CD4-positive, alpha-beta T cell treated with Interleukin-10 for 1 hour (primary cell): ENCODE measurements around the gene EID2B.

ENCODE experiments used
- DNase-seq: peaks from one replicate; pipeline ENCODE4 v3.0.0-alpha.2; 2020

EID2B gene, protein sequence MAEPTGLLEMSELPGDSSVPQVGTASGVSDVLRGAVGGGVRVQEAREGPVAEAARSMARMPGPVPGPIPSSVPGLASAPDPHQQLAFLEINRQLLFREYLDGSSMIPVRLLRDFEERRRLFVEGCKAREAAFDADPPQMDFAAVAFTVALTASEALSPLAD

DNA sequence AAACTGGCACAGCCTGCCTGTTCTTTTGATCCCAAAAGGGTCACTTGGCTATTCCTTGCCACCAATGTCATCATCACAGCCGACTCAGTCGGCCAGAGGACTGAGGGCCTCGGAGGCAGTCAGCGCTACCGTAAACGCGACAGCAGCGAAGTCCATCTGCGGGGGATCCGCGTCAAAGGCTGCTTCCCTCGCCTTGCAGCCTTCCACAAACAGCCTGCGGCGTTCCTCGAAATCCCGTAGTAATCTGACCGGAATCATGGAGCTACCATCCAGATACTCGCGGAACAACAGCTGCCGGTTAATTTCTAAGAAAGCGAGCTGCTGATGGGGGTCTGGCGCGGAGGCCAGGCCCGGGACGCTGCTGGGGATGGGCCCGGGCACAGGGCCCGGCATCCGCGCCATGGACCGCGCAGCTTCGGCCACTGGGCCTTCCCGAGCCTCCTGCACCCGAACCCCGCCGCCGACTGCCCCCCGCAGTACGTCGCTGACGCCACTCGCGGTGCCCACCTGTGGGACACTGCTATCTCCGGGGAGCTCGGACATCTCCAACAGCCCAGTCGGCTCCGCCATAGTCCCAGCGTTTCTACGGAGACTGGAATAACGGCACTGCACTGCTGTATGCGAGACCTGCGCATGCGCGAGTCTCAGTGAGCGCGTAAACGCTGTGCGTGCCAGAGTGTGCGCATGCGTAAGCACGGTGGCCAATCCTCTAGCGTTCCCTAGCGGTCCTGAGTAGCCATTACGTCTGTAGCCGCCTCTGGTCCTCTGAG, at the start of gene EID2B:
EID2B (minus strand) TSS at position 620 of the 770 bp plus-strand sequence; CDS start at position 570, 50 bp downstream.
- DNase-seq: peak; percentile 96

DNA sequence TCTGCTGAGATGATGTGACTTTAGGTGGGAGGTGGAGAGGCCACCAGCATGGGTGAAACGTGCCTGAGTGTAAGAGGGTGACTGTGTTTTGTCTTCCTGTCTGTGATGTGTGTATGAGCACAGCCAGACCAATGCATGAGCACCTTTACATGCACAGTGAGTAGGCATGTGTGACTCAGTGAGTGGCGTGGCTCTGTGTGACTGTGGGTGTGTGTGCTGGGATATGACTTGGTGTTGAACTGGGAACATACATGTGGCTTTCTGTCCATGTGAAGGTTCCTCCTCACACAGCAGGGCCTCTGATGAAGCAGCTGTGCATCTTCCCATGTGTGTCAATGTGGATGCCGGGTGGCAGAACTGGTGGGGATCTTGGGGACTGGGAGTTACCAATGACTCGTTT, 49.8 kb upstream of the EID2B start:
- DNase-seq: no peak

DNA sequence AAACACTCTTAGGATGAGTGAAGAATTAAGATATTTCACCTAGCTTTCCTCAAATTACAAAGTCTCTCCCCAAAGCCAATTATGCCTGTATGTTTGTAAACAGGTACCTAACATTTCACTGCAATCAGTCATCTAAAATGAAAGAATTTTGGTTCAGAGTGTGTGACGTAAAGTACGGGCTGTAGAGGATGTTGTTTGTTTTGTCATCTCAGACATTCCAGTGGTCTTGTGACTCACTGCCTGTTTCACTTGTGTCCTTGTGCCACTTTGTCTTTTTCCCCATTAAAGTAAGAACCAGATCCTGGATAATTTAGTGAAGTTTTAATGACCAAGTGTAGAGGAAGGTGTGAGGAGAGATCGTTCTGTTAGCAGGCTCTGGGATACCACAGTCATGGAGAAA, 36.0 kb upstream of the EID2B start:
- no peak for DNase-seq

DNA sequence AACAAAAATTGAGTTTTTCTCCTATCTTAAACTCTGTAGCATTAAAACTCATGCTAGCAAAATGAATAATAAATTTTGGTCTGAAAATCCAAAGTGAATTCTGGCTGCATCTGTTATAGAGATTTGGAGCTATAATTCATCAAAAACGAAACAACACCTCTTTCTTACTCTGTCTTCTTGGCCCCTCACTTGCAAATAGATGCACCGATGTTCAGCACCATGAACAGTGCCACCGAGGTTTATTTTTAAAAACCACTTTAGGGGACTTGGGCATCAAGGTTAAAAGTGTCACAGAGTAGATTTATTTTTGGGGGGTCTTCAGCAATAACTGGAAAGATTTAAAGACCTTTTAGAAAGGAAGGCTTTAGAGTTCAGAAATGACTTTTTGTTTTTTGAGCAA, 33.4 kb upstream of the EID2B start:
- no peak for DNase-seq

DNA sequence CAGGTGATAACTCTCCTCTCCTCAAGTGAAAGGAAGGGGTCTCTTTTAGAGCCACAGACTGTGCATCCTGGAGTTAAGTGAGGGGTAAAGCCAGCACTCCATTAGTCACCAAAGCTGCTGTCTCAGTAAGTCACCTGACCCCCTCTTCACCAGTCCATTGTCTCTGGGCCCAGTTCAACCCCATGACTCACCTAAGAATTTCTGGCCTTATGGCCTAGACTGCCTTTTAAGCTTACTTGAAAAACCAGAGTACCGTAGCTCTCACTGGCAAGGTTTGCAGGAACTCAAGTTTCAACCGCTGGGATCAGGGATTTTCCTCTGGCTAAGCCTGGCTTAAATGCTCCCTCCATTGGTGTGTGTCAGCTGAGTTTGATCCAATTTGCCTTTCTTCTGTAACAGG, 30.8 kb upstream of the EID2B start:
- DNase-seq: no peak

DNA sequence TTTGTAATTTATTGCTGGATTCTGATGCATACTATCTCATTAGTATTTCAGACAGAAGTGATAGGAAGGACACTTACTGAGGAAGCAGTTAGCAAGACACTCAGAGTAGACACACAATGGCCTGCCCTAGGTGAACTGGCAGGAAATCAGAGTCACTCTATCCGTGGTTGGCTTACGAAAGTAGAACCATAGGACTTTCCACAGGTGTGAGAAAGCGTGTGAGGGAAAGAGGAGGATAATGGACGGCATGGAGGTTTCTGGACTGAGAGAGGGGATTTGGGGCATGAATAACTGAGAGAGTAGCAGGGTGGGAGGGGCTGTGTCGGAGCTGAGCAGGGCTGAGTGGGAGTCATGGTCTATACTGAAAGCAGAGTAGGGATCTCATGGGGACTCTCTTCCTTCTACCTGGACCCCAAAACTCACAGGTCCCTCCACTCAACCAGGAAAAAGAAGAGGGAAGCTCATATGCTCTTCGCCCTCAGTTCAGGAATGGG, 26.0 kb upstream of the EID2B start:
- peak; percentile 40 for DNase-seq

DNA sequence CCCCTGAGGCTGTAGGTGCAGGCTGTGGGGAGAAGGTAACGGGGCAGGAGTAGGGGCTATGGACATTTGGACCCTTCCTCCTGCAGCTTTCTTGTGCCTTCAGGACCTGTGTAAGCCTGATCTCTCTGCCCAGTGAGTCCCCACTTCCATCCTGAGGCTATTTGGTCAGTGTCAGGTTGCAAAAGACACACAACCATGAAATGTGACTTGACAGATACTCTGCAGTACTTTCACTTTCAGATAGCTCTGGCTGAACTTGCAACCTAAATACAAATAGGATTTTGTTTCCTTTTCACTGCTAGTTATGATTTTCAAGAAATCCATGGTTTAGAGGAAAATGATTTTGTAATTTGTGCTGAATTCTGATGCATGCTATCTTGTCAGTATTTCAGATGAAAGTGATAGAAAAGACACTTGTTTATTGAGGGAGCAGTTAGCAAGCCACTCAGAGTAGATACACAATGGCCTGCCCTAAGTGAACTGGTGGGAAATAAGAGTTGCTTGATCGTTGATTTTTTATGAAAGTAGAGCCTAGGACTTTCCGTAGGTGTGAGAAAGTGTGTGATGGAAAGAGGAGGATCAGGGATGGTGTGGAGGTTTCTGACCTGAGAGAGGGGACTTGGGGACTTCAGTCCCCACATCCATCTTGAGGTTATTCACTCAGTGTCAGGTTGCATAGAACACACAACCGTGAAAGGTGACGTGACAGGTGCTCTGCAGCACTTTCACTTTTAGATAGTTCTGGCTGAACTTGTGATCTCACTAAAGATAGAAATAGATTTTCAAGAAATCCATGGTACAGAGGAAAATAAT, 25.4 kb upstream of the EID2B start:
- DNase-seq: peak; percentile 49

DNA sequence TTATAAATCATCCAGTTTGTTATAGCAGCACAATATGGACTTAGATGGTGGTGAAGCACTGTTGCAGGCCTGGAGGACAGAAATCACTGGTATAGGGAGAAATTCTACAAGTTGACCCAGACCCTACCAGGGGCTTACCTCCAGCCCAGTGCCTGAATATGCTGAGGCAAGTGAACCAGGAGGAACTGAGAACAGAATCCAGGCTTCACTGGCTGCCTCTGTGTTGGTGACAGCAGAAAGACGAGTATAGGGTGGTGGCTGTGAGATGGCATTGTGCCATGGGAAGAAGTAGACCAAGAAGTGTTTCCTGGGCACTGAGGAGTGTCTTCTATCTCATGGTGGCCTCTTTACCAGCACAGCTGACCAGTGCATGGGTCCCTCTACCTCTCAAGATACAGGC, 23.2 kb upstream of the EID2B start:
- DNase-seq: no peak

DNA sequence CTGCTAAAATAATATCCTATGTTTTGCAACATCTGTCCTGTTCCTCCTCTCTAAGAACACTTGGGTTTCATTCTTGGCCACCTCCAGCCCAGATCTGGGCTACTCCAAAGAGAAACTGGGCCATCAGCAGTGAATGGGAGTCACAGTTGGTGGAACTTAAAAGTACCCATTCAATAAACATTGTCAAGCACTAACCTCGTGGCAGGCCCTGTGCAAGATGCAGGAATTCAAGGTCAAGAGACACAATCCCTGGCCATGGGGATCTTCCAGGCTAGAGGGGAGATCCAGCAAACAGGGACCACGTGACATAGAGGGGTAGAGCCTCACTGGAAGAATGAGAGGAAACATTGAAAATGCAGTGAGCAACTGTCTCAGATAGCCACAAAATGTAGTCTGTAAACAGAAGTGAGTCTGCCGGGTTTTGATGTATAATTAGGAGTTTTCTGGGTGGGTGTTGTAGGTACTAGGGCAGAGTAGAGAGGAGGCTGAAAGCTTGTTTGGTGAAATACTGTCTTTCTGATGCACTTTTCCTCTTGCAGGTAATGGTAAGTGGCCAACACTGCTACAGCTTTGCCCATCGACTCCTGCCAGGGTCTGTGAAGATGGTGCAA, 22.2 kb upstream of the EID2B start:
- DNase-seq: no peak

DNA sequence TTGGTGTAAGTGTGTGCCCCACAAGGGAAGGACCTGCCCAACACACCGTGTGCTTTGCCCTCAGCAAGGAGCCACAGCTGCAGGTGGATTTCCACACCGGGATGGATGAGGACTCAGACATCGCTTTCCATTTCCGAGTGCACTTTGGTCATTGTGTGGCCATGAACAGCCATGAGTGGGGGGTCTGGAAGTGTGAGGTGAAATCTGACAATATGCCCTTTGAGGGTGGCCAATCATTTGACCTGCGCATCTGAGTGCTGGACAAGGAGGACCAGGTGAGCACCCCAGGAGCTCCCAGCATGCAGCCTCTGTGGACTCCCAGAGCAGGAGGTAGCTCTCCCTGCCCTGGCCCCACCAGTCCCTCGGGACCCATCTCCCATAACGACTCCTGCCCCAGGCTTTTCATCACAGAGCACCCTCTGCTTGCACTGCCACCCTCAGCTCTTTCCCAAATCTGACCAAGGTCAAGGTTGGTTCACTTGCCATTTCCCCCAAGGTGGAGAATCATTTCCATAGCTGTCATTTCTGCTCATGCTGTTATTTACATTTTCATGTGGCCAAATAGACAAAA, 20.5 kb upstream of the EID2B start:
- DNase-seq: no peak

DNA sequence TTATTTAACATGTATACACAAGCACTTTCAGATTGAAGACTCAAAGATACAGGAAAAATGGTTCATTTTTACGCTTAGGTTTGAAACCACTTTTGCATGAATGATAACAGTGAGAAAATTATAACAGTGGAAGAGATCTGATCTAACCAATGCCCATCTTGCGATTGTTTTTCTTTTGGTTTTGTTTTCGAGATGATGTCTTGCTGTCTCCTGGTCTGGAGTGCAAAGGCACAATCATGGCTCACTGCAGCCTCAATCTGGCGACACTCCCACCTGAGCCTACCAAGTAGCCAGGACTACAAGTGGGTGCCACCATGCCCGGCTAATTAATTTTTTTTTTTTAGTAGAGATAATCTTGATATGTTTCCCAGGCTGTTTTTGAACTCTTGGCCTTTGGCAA, 17.5 kb upstream of the EID2B start:
- no peak for DNase-seq

DNA sequence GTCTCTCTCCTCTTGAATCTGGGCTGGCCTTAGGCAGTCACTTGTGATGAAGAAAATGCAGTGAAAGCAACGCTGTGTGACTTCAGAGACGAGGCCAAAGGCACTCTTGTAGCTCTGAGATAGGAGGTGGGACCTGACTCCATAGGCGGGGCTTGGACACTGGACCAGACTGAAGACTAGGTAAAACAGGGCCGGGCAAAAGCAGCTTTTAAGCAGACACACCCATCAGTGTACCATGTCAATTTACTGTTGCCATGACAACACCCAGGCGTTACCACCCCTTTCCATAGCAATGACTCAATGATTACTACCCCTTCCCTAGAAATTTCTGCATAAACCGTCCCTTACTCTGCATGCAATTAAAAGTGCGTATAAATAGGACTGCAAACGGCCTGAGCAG, 13.9 kb upstream of the EID2B start:
- DNase-seq: no peak

DNA sequence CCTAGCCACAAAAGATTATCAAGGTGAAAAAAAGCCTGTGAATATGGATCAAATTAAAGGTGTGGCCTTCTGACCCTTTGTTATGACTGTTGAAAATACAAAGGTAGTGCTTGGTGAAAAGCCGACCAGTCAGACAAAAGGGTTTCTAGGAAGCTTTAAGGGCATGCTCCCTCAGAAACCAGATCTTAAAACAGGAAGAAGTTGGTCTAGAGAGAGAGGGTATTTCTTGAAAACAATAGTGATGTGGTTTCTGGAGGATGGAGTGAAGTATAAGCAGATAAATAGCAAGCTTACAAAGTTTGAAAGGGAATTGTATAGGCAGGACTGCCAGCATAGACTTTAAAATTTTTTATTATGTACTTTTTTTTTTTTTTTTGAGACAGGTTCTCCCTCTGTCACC, 12.3 kb upstream of the EID2B start:
- DNase-seq: peak; percentile 32

DNA sequence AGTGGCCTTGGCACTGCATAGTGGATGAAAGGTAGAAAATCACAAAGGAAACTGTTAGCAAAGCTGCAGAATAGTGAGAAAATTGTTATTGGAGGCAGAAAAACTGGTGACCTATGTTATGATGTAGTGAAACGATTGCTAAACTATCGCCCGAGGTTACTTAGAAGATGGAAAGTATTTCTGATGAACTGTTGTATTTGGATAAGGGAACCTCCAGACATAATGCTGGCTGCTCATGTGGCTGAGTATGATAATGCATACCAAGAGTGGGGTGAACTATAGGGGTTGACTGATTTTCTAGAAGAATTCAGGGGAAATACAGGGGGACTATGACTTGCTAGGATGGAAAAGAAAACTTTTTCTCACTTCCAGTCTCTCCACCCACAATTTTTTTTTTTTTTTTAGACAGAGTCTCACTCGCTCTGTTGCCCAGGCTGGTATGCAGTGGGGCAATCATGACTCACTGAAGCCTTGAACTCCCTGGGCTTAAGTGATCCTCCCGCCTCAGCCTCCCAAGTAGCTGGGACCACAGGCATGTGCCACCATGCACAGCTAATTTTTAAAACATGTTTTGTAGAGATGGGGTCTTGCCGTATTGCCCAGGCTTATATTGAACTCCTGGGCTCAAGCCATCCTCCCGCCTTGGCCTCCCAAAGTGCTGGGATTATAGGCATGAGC, 11.7 kb upstream of the EID2B start:
- no peak for DNase-seq

DNA sequence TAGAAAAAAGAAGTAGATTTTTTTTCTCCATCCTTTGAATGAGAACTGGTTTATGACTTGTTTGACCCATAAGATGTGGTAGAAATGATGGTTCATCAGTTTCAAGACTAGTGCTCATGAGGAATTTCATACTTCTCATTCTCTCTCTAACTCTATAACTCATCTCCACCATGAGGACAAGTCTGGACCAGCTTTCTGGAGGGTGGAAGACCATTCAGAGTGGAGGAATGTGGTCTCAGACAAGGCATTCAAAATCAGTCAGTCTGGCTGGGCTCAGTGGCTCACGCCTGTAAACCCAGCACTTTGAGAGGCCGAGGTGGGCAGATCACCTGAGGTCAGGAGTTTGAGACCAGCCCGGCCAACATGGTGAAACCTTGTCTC, 10.8 kb upstream of the EID2B start:
- DNase-seq: no peak

DNA sequence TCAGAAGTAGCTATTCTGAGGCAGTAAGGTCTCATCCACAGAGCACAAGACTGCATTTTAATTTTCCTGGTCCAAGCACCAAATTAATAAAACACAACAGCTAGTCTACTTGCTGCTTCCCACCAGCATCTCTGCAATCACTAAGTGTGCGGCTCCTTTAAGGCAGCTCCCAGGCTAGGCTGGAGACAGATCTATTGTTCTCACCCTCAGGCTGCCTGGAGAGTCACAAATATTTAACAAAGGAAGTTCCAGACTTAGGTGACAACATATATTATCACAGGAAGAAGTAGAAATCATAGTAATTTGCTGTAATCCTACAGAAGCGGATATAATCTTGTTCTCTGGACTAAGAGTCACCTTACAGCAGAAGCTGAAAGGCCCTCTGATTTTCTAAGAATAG, 9.6 kb upstream of the EID2B start:
- DNase-seq: no peak

DNA sequence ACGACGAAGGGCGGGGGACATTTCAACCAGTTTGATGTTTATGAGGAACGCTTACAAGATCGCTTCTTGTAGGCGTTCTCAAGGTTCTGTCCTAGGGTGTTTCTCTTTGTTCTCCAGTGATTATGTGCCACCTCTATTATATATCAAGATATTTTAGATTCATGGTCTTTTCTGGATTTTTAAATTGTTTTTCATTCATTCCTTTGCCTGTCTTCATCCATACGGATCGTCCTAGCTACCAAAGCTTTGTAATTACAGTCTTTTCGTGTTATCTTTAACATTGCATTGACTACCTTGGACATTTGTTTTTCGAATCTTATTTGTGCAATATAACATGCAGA, 7.7 kb upstream of the EID2B start:
- no peak for DNase-seq

DNA sequence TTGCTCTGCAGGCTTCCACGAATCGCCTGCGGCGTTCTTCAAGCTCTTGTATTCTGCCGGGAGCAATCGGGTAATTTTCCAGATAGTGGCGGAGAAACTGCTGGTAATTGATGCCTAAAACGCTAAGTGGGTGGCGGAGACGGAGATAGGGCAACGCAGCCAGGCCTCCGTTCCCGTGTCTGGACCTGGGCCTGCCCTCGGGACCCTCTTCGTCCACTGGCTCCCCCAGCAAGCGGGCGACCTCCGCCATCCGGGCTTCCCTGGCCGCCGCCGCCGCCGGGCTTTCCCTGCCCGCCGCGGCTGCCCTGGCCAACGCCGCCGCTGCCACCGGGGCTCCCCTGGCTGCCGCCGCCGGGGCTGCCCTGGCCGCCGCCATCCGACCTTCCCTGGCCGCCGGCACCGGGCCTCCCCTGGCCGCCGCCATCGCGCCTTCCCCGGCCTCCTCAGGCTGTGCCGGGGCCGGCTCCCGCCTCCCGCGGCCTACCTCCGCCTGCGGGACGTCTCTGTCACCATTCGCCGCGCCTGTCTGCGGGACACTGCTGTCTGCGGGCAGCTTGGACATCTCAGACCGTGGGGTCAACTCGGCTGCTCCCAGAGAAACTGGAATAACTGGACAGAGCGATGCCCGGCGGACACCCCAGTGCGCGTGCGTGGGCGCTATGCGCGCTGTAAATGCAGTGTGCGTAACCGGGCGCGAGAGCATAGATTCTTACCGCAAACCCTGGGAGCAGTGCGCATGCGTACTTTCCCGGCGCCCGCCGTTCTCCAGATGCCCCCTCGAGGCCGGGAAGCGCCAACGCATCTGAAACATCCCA, 7.1 kb upstream of the EID2B start, which contains the start of gene EID2:
EID2 (minus strand) TSS at position 644 of the 815 bp plus-strand sequence; CDS start at position 562, 82 bp downstream.
- peak; percentile 94 for DNase-seq

DNA sequence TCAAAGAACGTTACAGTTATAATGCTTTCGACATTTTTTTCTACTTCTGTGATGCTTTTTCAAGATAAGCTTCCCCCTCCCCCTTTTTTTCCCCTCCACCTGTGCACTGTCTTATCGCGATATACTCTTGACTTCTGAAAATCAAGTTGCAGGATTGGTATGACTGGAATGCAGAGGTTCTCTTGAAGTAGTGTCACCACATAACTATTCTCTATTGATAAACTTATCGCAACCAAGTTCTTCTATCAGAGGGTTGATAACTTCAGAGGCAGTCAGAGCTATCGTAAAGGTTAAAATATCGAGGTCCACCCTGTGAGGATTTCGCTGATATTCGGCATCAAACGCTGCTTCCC, 6.5 kb upstream of the EID2B start:
- DNase-seq: no peak

DNA sequence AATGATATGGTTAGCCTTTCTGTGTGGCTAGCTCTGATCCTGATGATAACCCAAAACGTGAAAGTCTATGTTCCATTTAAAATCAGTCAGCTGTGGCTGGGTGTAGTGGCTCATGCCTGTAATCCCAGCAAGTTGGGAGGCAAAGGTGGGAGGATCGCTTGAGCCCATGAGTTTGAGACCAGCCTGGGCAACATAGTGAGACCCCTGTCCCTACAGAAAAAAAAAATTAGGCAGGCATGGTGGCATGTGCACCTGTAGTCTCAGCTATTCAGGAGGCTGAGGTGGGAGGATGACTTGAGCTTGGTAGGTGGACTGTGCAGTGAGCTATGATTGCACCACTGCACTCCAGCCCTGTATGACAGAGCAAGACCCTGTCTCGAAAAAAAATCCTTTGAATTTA, 1.1 kb upstream of the EID2B start:
- DNase-seq: no peak

DNA sequence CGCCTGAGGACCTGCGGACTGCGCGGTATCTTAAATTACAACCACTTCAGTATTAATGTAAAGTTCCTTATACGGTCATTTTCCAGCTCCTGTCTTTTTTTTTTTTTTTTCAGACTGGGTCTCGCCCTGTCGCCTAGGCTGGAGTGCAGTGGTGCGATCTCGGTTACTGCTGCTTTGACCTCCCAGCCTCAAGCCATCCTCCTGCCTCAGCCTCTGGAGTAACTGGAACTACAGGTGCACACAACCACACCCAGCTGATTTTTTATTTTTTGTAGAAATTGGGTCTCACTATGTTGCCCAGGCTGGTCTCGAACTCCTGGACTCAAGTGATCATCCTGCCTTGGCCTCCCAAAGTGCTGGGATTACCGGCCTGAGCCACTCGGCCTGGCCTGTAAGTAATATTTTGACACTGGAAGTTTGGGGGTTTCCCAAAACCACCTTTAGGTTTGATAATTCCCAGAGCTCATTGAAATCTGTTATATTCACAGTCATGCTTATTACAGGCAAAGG, 406 bp upstream of the EID2B start:
- no peak for DNase-seq
